Activated CD4-positive, alpha-beta T cell treated with anti-CD3 and anti-CD28 coated beads, Interleukin-2, Interleukin-6, amounts not matched to agents 100 ng/mL and 50 ng/mL, durations not matched to agents 16 hours and 8 hours (primary cell): ENCODE measurements around the gene SPTB.

Source experiments
- DNase-seq: peaks from one replicate; pipeline ENCODE4 v3.0.0-alpha.2; 2020

The SPTB gene

GRCh38 chr14:64848239-64848638 lies 31.5 kb downstream of the SPTB start:
- no peak for DNase-seq

- no peak for DNase-seq
These were observed 33.4 kb downstream of the SPTB start for GRCh38 chr14:64846319-64846718.

DNA sequence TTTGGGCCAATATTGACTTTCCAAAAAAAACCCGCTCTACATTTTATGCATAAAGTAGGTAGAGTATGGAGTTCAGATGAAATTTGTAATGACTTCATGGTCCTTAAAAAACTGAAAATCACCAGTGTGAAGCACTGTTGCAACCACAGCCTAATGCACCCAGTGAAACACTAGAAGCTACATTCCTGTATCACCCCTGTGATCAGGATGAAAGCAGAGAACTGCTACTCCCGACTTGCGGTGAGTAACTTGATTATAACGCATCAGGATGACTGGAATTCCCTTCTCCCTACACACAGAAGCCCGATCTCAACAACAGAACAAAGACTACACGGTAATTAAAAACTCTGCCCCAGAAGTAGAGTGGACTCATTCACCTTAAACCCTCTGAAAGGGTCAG lies 33.8 kb downstream of the SPTB start:
- DNase-seq: no peak

DNA sequence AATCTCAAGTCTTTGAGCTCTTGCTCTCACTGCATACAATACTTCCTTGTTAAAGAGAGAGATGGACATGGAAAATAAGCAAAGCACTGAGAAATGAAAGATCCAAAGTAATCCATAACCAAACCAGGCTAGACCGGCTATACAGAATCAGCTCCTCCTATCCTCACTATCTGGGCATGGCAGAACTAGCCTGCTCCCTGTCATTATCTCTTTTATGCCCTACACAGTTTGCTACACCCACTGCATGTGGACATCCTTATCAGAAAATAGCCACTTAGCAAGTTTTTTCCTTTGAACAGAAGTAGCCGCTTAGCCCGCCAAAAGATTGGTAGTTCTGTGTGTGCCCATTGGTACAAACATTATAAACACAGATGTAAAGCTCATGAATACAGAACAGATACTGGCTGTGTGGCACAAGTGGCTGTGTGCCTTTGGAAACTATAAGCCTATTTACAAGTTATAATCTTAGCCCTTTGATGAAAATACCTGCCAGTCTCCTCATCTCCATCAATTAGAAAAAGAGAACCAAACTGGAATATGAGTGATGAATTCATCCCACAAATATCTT lies 34.7 kb downstream of the SPTB start:
- DNase-seq: no peak

- DNase-seq: no peak
These were observed 35.4 kb downstream of the SPTB start for GRCh38 chr14:64844272-64844671.

DNA sequence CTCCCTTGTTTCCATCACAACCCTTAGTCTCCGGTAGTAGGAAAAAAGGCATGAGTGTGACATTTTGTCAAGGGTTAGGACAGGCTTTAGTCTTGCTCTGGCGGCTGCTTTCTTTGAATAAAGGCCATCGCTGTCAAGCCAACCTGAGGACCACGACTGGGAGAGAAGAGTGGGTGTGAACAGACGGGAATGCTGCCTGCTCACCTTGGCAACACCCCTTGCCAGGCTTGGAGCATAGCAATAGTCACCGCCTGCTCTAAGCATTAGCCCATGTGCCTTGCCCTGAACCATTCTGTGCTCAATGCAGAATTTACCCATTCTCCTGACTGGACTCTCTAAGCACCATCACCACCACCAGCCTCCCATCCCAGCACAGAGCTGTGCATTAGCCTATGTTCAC lies 36.2 kb downstream of the SPTB start:
- no peak for DNase-seq

GRCh38 chr14:64841772-64842750 lies 37.6 kb downstream of the SPTB start:
- no peak for DNase-seq

- no peak for DNase-seq
These were observed 38.5 kb downstream of the SPTB start for GRCh38 chr14:64841121-64841651.

GRCh38 chr14:64838656-64839055 lies 41.1 kb downstream of the SPTB start:
- DNase-seq: no peak

- no peak for DNase-seq
These were observed 44.3 kb downstream of the SPTB start for GRCh38 chr14:64835431-64835830.

- DNase-seq: no peak
These were observed 44.7 kb downstream of the SPTB start for GRCh38 chr14:64834965-64835364.

DNA sequence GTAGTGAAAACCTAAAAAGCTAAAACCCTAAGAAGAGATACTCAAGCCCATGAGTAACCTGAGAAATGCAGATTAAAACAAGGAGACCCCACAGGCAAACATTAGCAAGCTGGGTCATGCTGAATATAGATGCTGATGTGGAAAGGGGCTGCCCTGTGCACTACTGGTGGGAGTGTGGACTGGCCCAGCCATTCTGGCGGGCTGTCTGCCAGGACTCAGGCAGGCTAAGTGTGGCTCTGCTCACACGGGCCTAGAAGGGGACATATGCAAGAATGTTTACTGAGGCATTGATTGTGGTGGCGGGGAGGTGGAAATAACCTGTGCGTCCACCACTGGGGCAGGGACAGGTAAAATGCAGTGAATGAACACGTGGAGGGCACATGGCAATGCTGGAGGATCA lies 48.3 kb downstream of the SPTB start:
- no peak for DNase-seq

DNA sequence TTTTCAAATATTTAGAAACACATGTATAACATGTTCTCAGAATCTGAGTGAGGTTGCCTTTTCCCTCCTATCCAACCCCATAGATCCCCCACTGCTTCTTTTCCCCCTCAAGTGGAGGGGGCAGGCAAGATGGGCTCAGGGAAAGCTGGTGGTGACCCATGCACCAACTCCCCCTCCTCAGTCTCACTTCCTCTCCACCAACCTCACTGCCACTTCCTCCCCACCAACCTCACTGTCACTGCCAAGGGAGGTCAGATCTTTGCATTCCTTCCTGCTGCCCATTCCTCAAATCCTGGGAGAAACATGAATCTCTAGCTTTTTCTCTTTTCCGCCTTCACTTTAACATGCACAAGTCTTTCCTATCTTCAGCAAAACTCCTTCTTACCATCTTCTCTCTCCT lies 48.7 kb downstream of the SPTB start:
- DNase-seq: no peak

DNA sequence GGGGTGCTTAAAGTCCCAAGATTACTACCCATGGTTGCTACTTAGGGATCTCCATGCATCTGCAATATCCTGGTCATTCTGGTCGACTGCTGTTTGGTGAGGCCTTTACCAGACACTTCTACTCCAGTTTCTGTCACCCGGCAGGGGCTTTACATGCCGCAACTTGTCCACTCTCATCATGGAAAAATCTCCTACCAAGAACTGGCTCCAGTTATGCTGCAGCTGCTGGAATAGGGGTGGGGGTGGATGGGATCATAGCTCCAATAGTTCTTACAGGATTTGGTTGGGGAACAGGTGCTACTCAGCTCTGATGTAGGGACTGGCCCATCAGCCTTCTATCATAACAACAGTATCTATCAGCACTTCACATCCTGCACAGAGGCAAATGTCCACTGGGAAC lies 51.6 kb downstream of the SPTB start:
- no peak for DNase-seq

GRCh38 chr14:64826845-64827244 lies 52.9 kb downstream of the SPTB start:
- no peak for DNase-seq

GRCh38 chr14:64826333-64826732 lies 53.4 kb downstream of the SPTB start:
- DNase-seq: no peak

GRCh38 chr14:64825509-64825908 lies 54.2 kb downstream of the SPTB start:
- no peak for DNase-seq

- DNase-seq: no peak
These were observed 54.7 kb downstream of the SPTB start for GRCh38 chr14:64825006-64825405.

DNA sequence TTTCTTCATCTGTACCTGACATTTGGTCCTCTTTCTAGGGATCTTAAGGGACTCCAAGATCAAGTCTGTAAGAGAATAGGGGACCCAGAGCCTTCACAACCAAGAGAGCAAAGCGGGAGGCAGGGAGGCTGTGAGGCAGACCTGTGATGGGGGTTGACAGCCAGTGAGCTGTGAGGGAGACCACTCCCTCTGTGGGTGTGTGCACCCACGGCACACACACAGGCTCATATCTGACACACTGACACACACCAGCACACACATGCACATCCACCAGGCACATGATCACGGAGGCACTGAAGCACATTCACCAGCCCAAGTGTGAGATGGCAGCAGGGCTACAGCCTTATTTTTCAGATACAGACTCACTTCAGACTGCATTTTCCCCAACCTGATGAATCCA lies 55.2 kb downstream of the SPTB start:
- DNase-seq: no peak

DNA sequence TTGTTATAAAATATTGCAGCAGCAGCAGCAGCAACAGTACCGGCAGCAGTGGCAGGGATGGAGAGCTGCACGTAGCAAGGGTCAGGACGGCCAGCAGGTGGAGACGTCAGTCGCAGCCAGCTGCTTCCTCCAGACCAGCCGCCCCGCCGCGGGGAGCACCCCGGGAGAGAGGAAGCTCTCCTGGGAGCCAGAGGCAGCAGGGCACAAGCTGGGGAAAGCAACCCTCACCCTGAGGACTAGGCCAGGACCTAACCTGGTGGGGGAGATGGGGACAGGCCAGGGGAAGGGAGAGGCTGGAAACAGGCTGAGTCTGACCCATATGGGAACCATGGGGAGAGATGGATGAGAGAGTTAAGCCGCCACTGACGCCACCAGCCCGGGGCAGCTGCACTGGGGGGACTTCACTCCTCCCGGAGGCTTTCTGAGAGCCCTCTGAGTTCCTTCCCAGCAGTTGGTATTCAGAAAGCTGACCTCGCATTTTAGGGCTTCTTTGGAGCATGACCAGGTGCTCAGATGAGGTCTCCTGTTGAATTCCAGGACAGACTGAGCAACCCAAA lies 56.3 kb downstream of the SPTB start:
- peak; percentile 62 for DNase-seq

DNA sequence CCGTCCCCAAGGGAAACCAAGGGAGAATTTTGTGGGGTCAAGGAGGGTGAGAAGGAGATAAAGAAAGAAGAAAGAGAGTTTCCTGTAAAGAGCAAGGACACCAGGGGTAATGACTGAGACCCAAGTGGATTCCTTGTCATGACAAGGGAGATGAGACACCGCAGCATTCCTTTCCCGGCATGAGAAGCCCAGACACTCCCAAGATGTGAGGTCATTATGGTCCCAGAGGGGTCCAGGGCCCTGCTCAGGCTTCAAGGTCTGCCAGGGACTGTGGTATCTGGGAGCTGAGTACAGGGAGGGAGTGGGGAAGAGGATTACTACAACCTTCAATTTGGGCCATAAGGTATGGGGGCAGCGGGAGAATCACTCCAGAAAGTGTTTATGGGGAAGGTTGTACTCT lies 58.1 kb downstream of the SPTB start:
- no peak for DNase-seq

DNA sequence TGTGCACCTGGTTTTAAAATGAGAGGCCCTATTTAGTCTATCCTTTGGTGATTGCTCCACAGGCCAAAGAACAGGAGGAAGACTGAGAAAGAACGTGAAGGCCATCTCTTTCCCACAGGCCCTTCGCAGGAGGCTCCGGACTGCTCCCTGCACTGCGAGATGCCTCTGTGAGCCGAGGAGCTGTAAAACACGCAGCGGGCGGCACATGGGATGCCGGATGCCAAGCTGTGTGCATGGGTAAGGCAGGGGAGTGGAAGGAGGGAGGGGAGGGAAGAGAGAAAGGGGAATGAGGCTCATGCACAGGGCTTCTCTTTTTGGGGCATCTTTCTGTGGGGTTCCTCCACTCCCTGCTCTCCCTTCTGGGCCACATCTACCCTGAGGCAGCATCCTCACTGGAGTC lies 61.6 kb downstream of the SPTB start:
- DNase-seq: no peak

- DNase-seq: no peak
These were observed 62.1 kb downstream of the SPTB start for GRCh38 chr14:64817631-64818030.

DNA sequence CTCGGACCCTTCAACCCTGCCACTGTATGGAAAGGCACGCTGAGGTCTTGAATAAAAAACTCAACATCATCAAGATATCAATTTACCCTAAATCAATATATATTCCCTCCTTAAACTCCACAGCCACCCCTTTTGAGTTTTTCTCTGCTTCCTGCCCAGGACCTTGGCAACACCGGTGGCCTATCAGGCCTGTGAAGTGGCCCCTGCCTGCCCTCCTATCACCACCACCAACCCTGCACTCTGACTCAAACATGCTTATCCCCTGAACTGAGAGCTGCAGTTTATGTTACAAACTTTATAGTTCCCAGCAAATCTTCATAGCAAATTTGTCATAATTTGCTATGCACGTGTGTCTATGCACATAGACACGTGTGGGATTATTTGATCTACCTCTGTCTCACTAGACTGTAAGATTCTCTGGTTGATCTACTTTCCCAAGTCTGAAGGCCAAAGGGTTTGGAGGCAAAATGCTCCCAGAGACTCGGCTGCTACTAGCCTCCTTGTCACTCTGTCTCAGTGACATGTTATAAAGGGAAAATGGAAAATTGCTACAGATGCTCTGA lies 63.4 kb downstream of the SPTB start:
- no peak for DNase-seq
